T-helper 22 cell (primary cell): ENCODE measurements around the gene GCK.
"Not testable (repeated sequence)": the region's sequence is repeated elsewhere in the genome, so short reads cannot be mapped to it uniquely, and the experiment has no call there.

Source experiments
- DNase-seq: peaks from one replicate; pipeline ENCODE4 v3.0.0-alpha.2; 2020; ENCODE audit warnings: low read depth

The GCK gene

GRCh38 chr7:44141221-44141850 is 47.9 kb downstream of the GCK start, which contains the start of gene MYL7:
Gene MYL7 (minus strand): TSS chr7:44141332. CDS start chr7:44141305, 27 bp downstream.
- DNase-seq: no peak

GRCh38 chr7:44140341-44140740 is 48.9 kb downstream of the GCK start:
- DNase-seq: no peak

GRCh38 chr7:44139311-44140010 is 49.8 kb downstream of the GCK start:
- no peak for DNase-seq

- DNase-seq: no peak
These were observed 50.5 kb downstream of the GCK start for GRCh38 chr7:44138698-44139097.

- no peak for DNase-seq
These were observed 52.5 kb downstream of the GCK start for GRCh38 chr7:44136731-44137130.

GRCh38 chr7:44134943-44135628 is 54.2 kb downstream of the GCK start:
- DNase-seq: no peak

GRCh38 chr7:44133295-44133694 is 55.9 kb downstream of the GCK start:
- no peak for DNase-seq

- no peak for DNase-seq
These were observed 57.2 kb downstream of the GCK start for GRCh38 chr7:44132039-44132438.

- DNase-seq: no peak
These were observed 57.8 kb downstream of the GCK start for GRCh38 chr7:44131173-44132029.

GRCh38 chr7:44128721-44129582 is 60.3 kb downstream of the GCK start:
- DNase-seq: no peak

GRCh38 chr7:44127161-44127560 is 62.1 kb downstream of the GCK start:
- no peak for DNase-seq

- DNase-seq: not testable (repeated sequence)
These were observed 62.7 kb downstream of the GCK start for GRCh38 chr7:44126574-44126973.

- DNase-seq: no peak
These were observed 64.4 kb downstream of the GCK start for GRCh38 chr7:44124822-44125202.

GRCh38 chr7:44123190-44124003 is 65.8 kb downstream of the GCK start, which contains the start of gene POLD2:
Gene POLD2 (minus strand): TSS chr7:44123548. CDS start chr7:44122053, 1,495 bp downstream.
- peak; percentile 94 for DNase-seq

- no peak for DNase-seq
These were observed 66.7 kb downstream of the GCK start for GRCh38 chr7:44122529-44122928.

- no peak for DNase-seq
These were observed 67.3 kb downstream of the GCK start for GRCh38 chr7:44121761-44122420.

GRCh38 chr7:44120395-44120794 is 68.8 kb downstream of the GCK start:
- no peak for DNase-seq

- DNase-seq: no peak
These were observed 69.3 kb downstream of the GCK start for GRCh38 chr7:44119829-44120380.

GRCh38 chr7:44117801-44118429 is 71.3 kb downstream of the GCK start:
- DNase-seq: no peak
